SK-N-SH (cell line): ENCODE measurements around the gene KCNJ15. TPM values are rescaled to one million over a fixed set of nuclear protein-coding genes. Genes with fewer than 3 reads are reported as not detected.

Source experiments
- CTCF ChIA-PET: fragments of 300-600, 350-600 bp; formaldehyde crosslinking; extraction: SDS; loops from one replicate; lab custom pipeline; 2021; lab: Yijun Ruan, JAX
- POLR2A ChIA-PET: fragments of 350-600 bp; sonication (Branson Sonifier 250); formaldehyde crosslinking; extraction: SDS; loops from one replicate; lab custom pipeline; 2020; ENCODE audit warnings: antibody characterized with exemption, inconsistent platforms; lab: Yijun Ruan, JAX
- DNase-seq: peaks from one replicate; pipeline ENCODE4 v3.0.0; 2012
- H2AFZ ChIP-seq: fragments of 200-600 bp; sonication (generic); 2 replicates; pipeline ENCODE4 v1.8.1; 2016; ENCODE audit warnings: antibody characterized with exemption, mild to moderate bottlenecking, low read depth
- H3F3A ChIP-seq: fragments of 200-600 bp; sonication (generic); replicated peaks from 2 replicates; pipeline ENCODE3; 2016; ENCODE audit warnings: antibody characterized with exemption, mild to moderate bottlenecking; ENCODE audit not compliant: insufficient read depth
- H3K27ac ChIP-seq, 2 experiments: fragments of 200-500 bp in 1 of 2; fragments of 200-600 bp in 1 of 2; sonication (Bioruptor generic) in 1 of 2; sonication (generic), shearing (Covaris generic) in 1 of 2; 2 replicates each; pipeline versions ENCODE4 v1.5.1 to v1.6.1; 2014 to 2016; ENCODE audit warnings: low read depth in 2 of 2, inconsistent platforms in 1 of 2, low read length in 1 of 2, mild to moderate bottlenecking in 1 of 2, mixed read lengths in 1 of 2
- H3K27me3 ChIP-seq: fragments of 200-600 bp; sonication (generic), shearing (Covaris generic); 2 replicates; pipeline ENCODE4 v1.6.1; 2016; ENCODE audit warnings: mixed run types; ENCODE audit not compliant: insufficient read depth
- H3K36me3 ChIP-seq, 2 experiments: fragments of 200-500 bp in 1 of 2; fragments of 200-600 bp in 1 of 2; sonication (Bioruptor generic) in 1 of 2; sonication (generic) in 1 of 2; replicated peaks in 1 of 2; 2 replicates each; pipeline versions ENCODE3 to v1.5.1; 2014 to 2016; ENCODE audit warnings: low read length in 1 of 2, mild to moderate bottlenecking in 1 of 2; ENCODE audit not compliant: insufficient read depth in 2 of 2, control insufficient read depth in 1 of 2
- H3K4me1 ChIP-seq, 2 experiments: fragments of 200-500 bp in 1 of 2; fragments of 200-600 bp in 1 of 2; sonication (Bioruptor generic) in 1 of 2; sonication (generic), shearing (Covaris generic) in 1 of 2; 2 replicates each; pipeline versions ENCODE4 v1.5.1 to v1.6.1; 2014 to 2016; ENCODE audit warnings: low read depth in 1 of 2, low read length in 1 of 2, mixed run types in 1 of 2; ENCODE audit not compliant: insufficient read depth in 2 of 2, control insufficient read depth in 1 of 2
- H3K4me2 ChIP-seq: fragments of 200-600 bp; sonication (generic), shearing (Covaris generic); 2 replicates; pipeline ENCODE4 v1.6.1; 2017; ENCODE audit warnings: mixed run types
- H3K4me3 ChIP-seq, 2 experiments: fragments of 200-500 bp in 1 of 2; fragments of 200-600 bp in 1 of 2; sonication (Bioruptor generic) in 1 of 2; sonication (generic), shearing (Covaris generic) in 1 of 2; 2 replicates each; pipeline versions ENCODE4 v1.5.1 to v1.8.1; 2014 to 2016; ENCODE audit warnings: low read depth in 2 of 2, inconsistent platforms in 1 of 2, low read length in 1 of 2, mild to moderate bottlenecking in 1 of 2, mixed read lengths in 1 of 2, moderate library complexity in 1 of 2
- H3K79me2 ChIP-seq: fragments of 200-600 bp; sonication (generic); 2 replicates; pipeline ENCODE4 v1.8.1; 2017; ENCODE audit warnings: mild to moderate bottlenecking; ENCODE audit not compliant: insufficient read depth
- H3K9ac ChIP-seq: fragments of 200-600 bp; sonication (generic); 2 replicates; pipeline ENCODE4 v1.6.1; 2017; ENCODE audit warnings: mixed run types
- H3K9me2 ChIP-seq: fragments of 200-600 bp; sonication (generic); 2 replicates; pipeline ENCODE4 v1.6.1; 2017; ENCODE audit warnings: mixed run types
- H3K9me3 ChIP-seq: fragments of 200-600 bp; sonication (generic); 2 replicates; pipeline ENCODE4 v1.6.1; 2017; ENCODE audit warnings: mixed run types, mild to moderate bottlenecking, moderate library complexity
- H4K20me1 ChIP-seq: fragments of 200-600 bp; sonication (generic); 2 replicates; pipeline ENCODE4 v1.6.1; 2017; ENCODE audit warnings: mild to moderate bottlenecking, mixed run types; ENCODE audit not compliant: insufficient read depth
- CTCF ChIP-seq: fragments of 200-600 bp; sonication (generic); IDR thresholded peaks from 2 replicates; pipeline ENCODE4 v1.6.1; 2017; ENCODE audit warnings: antibody characterized with exemption, mild to moderate bottlenecking, moderate library complexity
- ELF1 ChIP-seq: IDR thresholded peaks from 2 replicates; pipeline ENCODE4 v1.4.0; 2012
- EZH2phosphoT487 ChIP-seq: fragments of 200-600 bp; sonication (generic); IDR thresholded peaks from 2 replicates; pipeline ENCODE4 v1.6.1; 2017; ENCODE audit warnings: low read depth, mixed run types, mild to moderate bottlenecking, antibody characterized with exemption, moderate library complexity, borderline replicate concordance
- FOSL2 ChIP-seq: IDR thresholded peaks from 2 replicates; pipeline ENCODE4 v1.4.0; 2012; ENCODE audit warnings: low read depth, mild to moderate bottlenecking, moderate library complexity, borderline replicate concordance
- FOXJ3 ChIP-seq: sonication (generic); formaldehyde crosslinking; IDR thresholded peaks from 2 replicates; pipeline ENCODE4 v1.5.1; 2020; ENCODE audit warnings: mild to moderate bottlenecking, missing genetic modification reagents
- IRF3 ChIP-seq: fragments of 150-350 bp; IDR thresholded peaks from 2 replicates; pipeline ENCODE4 v1.6.1; 2016; ENCODE audit warnings: mild to moderate bottlenecking, low read depth, low read length
- MAX ChIP-seq: IDR thresholded peaks from 2 replicates; pipeline ENCODE4 v1.4.0; 2012; ENCODE audit warnings: low read depth
- MEF2A ChIP-seq: IDR thresholded peaks from 2 replicates; pipeline ENCODE4 v1.4.0; 2012; ENCODE audit warnings: low read depth, borderline replicate concordance
- MXI1 ChIP-seq: IDR thresholded peaks from 2 replicates; pipeline ENCODE4 v1.6.1; 2012; ENCODE audit warnings: mild to moderate bottlenecking, low read depth, low read length, improper control_type of control experiment
- PBX3 ChIP-seq: IDR thresholded peaks from 2 replicates; pipeline ENCODE4; 2012
- RAD21 ChIP-seq: IDR thresholded peaks from 2 replicates; pipeline ENCODE4 v1.6.1; 2012; ENCODE audit warnings: mild to moderate bottlenecking, low read length
- RCOR1 ChIP-seq: fragments of 150-350 bp; IDR thresholded peaks from 2 replicates; pipeline ENCODE4 v1.6.1; 2017; ENCODE audit warnings: antibody characterized with exemption, low read length
- REST ChIP-seq: IDR thresholded peaks from 2 replicates; pipeline ENCODE4 v1.6.1; 2012; ENCODE audit warnings: mild to moderate bottlenecking, low read depth, low read length, moderate library complexity
- RFX5 ChIP-seq: IDR thresholded peaks from 2 replicates; pipeline ENCODE4 v1.6.1; 2012; ENCODE audit warnings: mild to moderate bottlenecking, improper control_type of control experiment, low read length
- SIN3A ChIP-seq: IDR thresholded peaks from 2 replicates; pipeline ENCODE4 v1.6.1; 2012; ENCODE audit warnings: low read depth, mild to moderate bottlenecking, low read length, moderate library complexity, borderline replicate concordance
- TEAD4 ChIP-seq: IDR thresholded peaks from 2 replicates; pipeline ENCODE4 v1.4.0; 2012; ENCODE audit warnings: mild to moderate bottlenecking, borderline replicate concordance; ENCODE audit not compliant: insufficient read depth
- USF2 ChIP-seq: fragments of 150-350 bp; IDR thresholded peaks from 2 replicates; pipeline ENCODE4 v1.6.1; 2017; ENCODE audit warnings: antibody characterized with exemption, low read length, low read depth, borderline replicate concordance
- ZBTB33 ChIP-seq: IDR thresholded peaks from 2 replicates; pipeline ENCODE4 v1.4.0; 2012; ENCODE audit warnings: low read depth, borderline replicate concordance
- WGBS: methylation state at CpG from one replicate; pipeline ENCODE4 v1.1.6; 2017; ENCODE audit warnings: low lambda C conversion rate; 5-methylcytosine and 5-hydroxymethylcytosine counted together
- polyA plus RNA-seq, 3 experiments: library from polyadenylated mRNA; depleted of rRNA; stranded (reverse); fragments of >200 nt; gene quantifications; 2 replicates each; pipeline ENCODE4 v1.2.3, GENCODE V29; 2012

KCNJ15 gene
- 0.02 and 0.03 TPM in 2 replicates for polyA plus RNA-seq (2012; rRNA removed)
- 0.06 and 0.08 TPM in 2 replicates for polyA plus RNA-seq (2012; cell fraction: cytosol; rRNA removed)
- 0.04 TPM in 1 of 2 replicates, not detected in the other for polyA plus RNA-seq (2012; cell fraction: nucleus; rRNA removed)

GRCh38 chr21:38256599-38257302, at the start of gene KCNJ15:
Gene KCNJ15, plus strand, starts transcription at chr21:38256991. Its CDS starts 42,271 bp downstream, at chr21:38299262.
- CTCF ChIA-PET = no interaction called here
- H3K9ac ChIP-seq = no peak within 1 kb of the TSS
- TF ChIP-seq REST = no peak
- TF ChIP-seq EZH2phosphoT487 = no peak
- TF ChIP-seq MAX = no peak
- TF ChIP-seq IRF3 = no peak
- TF ChIP-seq CTCF = no peak
- TF ChIP-seq SIN3A = no peak
- TF ChIP-seq MXI1 = no peak
- TF ChIP-seq USF2 = no peak
- TF ChIP-seq RCOR1 = no peak
- TF ChIP-seq PBX3 = no peak
- no peak for TF ChIP-seq FOSL2
- no peak for TF ChIP-seq RFX5
- TF ChIP-seq ZBTB33 = no peak
- no peak for TF ChIP-seq RAD21
- no peak for TF ChIP-seq MEF2A
- no peak for TF ChIP-seq ELF1
- no peak for TF ChIP-seq FOXJ3 (CRISPR knock-in tag)
- no peak for TF ChIP-seq TEAD4

More at GRCh38 chr21:38256599-38257302, at the start of gene KCNJ15:
- DNase-seq = no peak
- WGBS = 64% methylated on average over 5 of the region's 5 CpGs
- H2AFZ ChIP-seq = no peak within 1 kb of the TSS
- no peak within 1 kb of the TSS for H3K27ac ChIP-seq
- H3K36me3 ChIP-seq = no peaks in the 10 kb centered on the region
- H3K4me1 ChIP-seq = no peaks in the 10 kb centered on the region
- H4K20me1 ChIP-seq = no peaks in the 10 kb centered on the region
- H3K4me2 ChIP-seq = no peak within 1 kb of the TSS
- H3F3A ChIP-seq = peaks cover under 1% of the 10 kb centered on the region
- no peaks in the 10 kb centered on the region for H3K9me3 ChIP-seq
- POLR2A ChIA-PET = no interaction called here
- H3K4me3 ChIP-seq = no peak within 1 kb of the TSS
- H3K9me2 ChIP-seq = no peaks in the 10 kb centered on the region
- H3K79me2 ChIP-seq = no peaks in the 10 kb centered on the region
- H3K27me3 ChIP-seq = no peaks in the 10 kb centered on the region
